SK-N-SH treated with all-trans-retinoic acid at 6 μM for 48 hours (cell line): ENCODE data around the gene STAT2.

ENCODE experiments used
- ARNTL ChIP-seq: fragments of 450-650 bp; formaldehyde crosslinking; IDR thresholded peaks from 2 replicates; pipeline ENCODE4 v1.5.0; 2020; ENCODE audit warnings: low read depth, mild to moderate bottlenecking, moderate library complexity, borderline replicate concordance
- CREB5 ChIP-seq: fragments of 250-450 bp; sonication (Bioruptor Pico); IDR thresholded peaks from 2 replicates; pipeline ENCODE4 v1.5.1; 2020; ENCODE audit warnings: low read depth, mild to moderate bottlenecking, moderate library complexity
- CSDC2 ChIP-seq: fragments of 250-450 bp; sonication (Bioruptor Pico); IDR thresholded peaks from 2 replicates; pipeline ENCODE4 v1.5.0; 2020; ENCODE audit warnings: mild to moderate bottlenecking, moderate library complexity
- ESRRG ChIP-seq: fragments of 250-450 bp; sonication (Bioruptor Pico); IDR thresholded peaks from 2 replicates; pipeline ENCODE4 v1.6.1; 2021; ENCODE audit warnings: mild to moderate bottlenecking
- OSR1 ChIP-seq: fragments of 250-450 bp; sonication (Bioruptor Pico); IDR thresholded peaks from 2 replicates; pipeline ENCODE4 v1.8.0; 2022; ENCODE audit warnings: moderate library complexity, mild to moderate bottlenecking, inconsistent platforms
- PPARA ChIP-seq: fragments of 250-450 bp; sonication (Bioruptor Pico); IDR thresholded peaks from 2 replicates; pipeline ENCODE4 v1.5.0; 2020; ENCODE audit warnings: mild to moderate bottlenecking, borderline replicate concordance
- SNAI2 ChIP-seq: fragments of 250-450 bp; sonication (Bioruptor Pico); IDR thresholded peaks from 2 replicates; pipeline ENCODE4 v1.5.0; 2020; ENCODE audit warnings: mild to moderate bottlenecking, moderate library complexity
- TCF4 ChIP-seq: fragments of 250-450 bp; sonication (Bioruptor Pico); IDR thresholded peaks from 2 replicates; pipeline ENCODE4 v1.8.0; 2021; ENCODE audit warnings: mild to moderate bottlenecking, moderate library complexity, borderline replicate concordance
- TOX ChIP-seq: fragments of 250-450 bp; sonication (Bioruptor Pico); IDR thresholded peaks from 2 replicates; pipeline ENCODE4 v1.8.0; 2021; ENCODE audit warnings: mild to moderate bottlenecking, moderate library complexity, borderline replicate concordance
- TSHZ2 ChIP-seq: fragments of 250-450 bp; sonication (Bioruptor Pico); IDR thresholded peaks from 2 replicates; pipeline ENCODE4 v1.5.0; 2020; ENCODE audit warnings: mild to moderate bottlenecking, moderate library complexity
- ZFP3 ChIP-seq: fragments of 250-450 bp; sonication (Bioruptor Pico); IDR thresholded peaks from 2 replicates; pipeline ENCODE4 v1.5.0; 2020; ENCODE audit warnings: mild to moderate bottlenecking, moderate library complexity
- ZNF70 ChIP-seq: fragments of 450-650 bp; formaldehyde crosslinking; IDR thresholded peaks from 2 replicates; pipeline ENCODE4 v1.5.0; 2020; ENCODE audit warnings: mild to moderate bottlenecking, moderate library complexity
- ZNF8 ChIP-seq: fragments of 450-650 bp; formaldehyde crosslinking; IDR thresholded peaks from 2 replicates; pipeline ENCODE4 v1.5.0; 2020; ENCODE audit warnings: mild to moderate bottlenecking, moderate library complexity
- TF ChIP-seq, protein P1 (sequence below): fragments of 250-450 bp; sonication (Bioruptor Pico); IDR thresholded peaks from 2 replicates; pipeline ENCODE4 v1.8.0; 2020; ENCODE audit warnings: mild to moderate bottlenecking, moderate library complexity, borderline replicate concordance

GRCh38 chr12:56321027-56321426 lies 38.9 kb downstream of the STAT2 start:
- TF ChIP-seq ZFP3 (CRISPR knock-in tag) (no peak), ARNTL (CRISPR knock-in tag) (no peak), TSHZ2 (CRISPR knock-in tag) (no peak), ZNF8 (CRISPR knock-in tag) (no peak), ESRRG (no peak), TCF4 (no peak), PPARA (CRISPR knock-in tag) (no peak), ZNF70 (CRISPR knock-in tag) (no peak), CREB5 (no peak), TOX (no peak), SNAI2 (CRISPR knock-in tag) (no peak), CSDC2 (CRISPR knock-in tag) (no peak), OSR1 (CRISPR knock-in tag) (no peak)
- TF ChIP-seq, protein P1, sequence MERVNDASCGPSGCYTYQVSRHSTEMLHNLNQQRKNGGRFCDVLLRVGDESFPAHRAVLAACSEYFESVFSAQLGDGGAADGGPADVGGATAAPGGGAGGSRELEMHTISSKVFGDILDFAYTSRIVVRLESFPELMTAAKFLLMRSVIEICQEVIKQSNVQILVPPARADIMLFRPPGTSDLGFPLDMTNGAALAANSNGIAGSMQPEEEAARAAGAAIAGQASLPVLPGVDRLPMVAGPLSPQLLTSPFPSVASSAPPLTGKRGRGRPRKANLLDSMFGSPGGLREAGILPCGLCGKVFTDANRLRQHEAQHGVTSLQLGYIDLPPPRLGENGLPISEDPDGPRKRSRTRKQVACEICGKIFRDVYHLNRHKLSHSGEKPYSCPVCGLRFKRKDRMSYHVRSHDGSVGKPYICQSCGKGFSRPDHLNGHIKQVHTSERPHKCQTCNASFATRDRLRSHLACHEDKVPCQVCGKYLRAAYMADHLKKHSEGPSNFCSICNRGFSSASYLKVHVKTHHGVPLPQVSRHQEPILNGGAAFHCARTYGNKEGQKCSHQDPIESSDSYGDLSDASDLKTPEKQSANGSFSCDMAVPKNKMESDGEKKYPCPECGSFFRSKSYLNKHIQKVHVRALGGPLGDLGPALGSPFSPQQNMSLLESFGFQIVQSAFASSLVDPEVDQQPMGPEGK: no peak
